HepG2 (cell line): ENCODE measurements around the gene LRRC4. TPM values are rescaled to one million over a fixed set of nuclear protein-coding genes. Genes with fewer than 3 reads are reported as not detected.
A peak's percentile ranks its signal among the peaks of the same experiment; 100 is the strongest.

Experiments used
- ATAC-seq: fragments of 200-7000 bp; cut with Tn5 transposase; 3 replicates; pipeline ENCODE4 v1.9.1; 2020; ENCODE audit warnings: mild to moderate bottlenecking, moderate library complexity
- BruUV-seq: library from RNA; stranded (reverse); fragments of 400-500 nt; replicated peaks from 2 replicates; lab custom pipeline; 2021; lab: Mats Ljungman, UMichigan
- CTCF ChIA-PET: fragments of 300-600 bp; formaldehyde crosslinking; extraction: SDS; loops from one replicate; lab custom pipeline; 2021; ENCODE audit warnings: low total read pairs, inconsistent platforms, low intra/inter-chr PET ratio; lab: Yijun Ruan, JAX
- POLR2A ChIA-PET: fragments of 350-600 bp; sonication (Branson Sonifier 250); formaldehyde crosslinking; loops from one replicate; lab custom pipeline; 2020; ENCODE audit warnings: antibody characterized with exemption, inconsistent platforms; lab: Yijun Ruan, JAX
- DNase-seq: peaks from one replicate; pipeline ENCODE4 v3.0.0-alpha.2; 2015; ENCODE audit warnings: low spot score
- FAIRE-seq: peaks from 3 replicates; lab custom pipeline; 2011; peaks lifted over from hg19 to GRCh38; lab: Jason Lieb, UNC
- H2AFZ ChIP-seq: one replicate; pipeline ENCODE4 v1.6.1; 2011; ENCODE audit warnings: low read length, inconsistent platforms
- H3K27ac ChIP-seq: fragments of 300-600 bp; 3 replicates; pipeline ENCODE4 v1.8.0; 2011; ENCODE audit warnings: mixed run types, mild to moderate bottlenecking, mixed read lengths, low read length, inconsistent platforms; ENCODE audit not compliant: insufficient read depth; ENCODE audit errors: extremely low read length
- H3K27me3 ChIP-seq, 2 experiments: fragments of 200-600 bp in 1 of 2; 2 replicates in 1 of 2; 3 replicates in 1 of 2; pipeline versions ENCODE4 v1.6.0 to v1.8.0; 2011; ENCODE audit warnings: low read length in 2 of 2, mild to moderate bottlenecking in 2 of 2, moderate library complexity in 2 of 2, inconsistent platforms in 1 of 2; ENCODE audit not compliant: insufficient read depth in 2 of 2, control insufficient read depth in 1 of 2
- H3K36me3 ChIP-seq, 2 experiments: fragments of 200-600 bp in 1 of 2; replicated peaks in 1 of 2; 2 replicates in 1 of 2; 3 replicates in 1 of 2; pipeline versions ENCODE4 v1.5.1 to v1.8.0; 2011; ENCODE audit warnings: low read length in 2 of 2, inconsistent platforms in 1 of 2; ENCODE audit not compliant: insufficient read depth in 2 of 2, control insufficient read depth in 1 of 2
- H3K4me1 ChIP-seq: 2 replicates; pipeline ENCODE4 v1.5.1; 2012; ENCODE audit warnings: low read length, inconsistent platforms; ENCODE audit not compliant: insufficient read depth
- H3K4me2 ChIP-seq: 2 replicates; pipeline ENCODE4 v1.6.0; 2011; ENCODE audit warnings: low read depth, low read length, inconsistent platforms
- H3K4me3 ChIP-seq, 3 experiments: fragments of 200-600 bp in 1 of 3; sonication (generic), shearing (Covaris generic) in 1 of 3; replicated peaks in 1 of 3; 2 replicates each; pipeline ENCODE4 v1.5.1; 2011 to 2016; ENCODE audit warnings: low read length in 3 of 3, inconsistent platforms in 2 of 3, low read depth in 2 of 3, mild to moderate bottlenecking in 2 of 3, control low read depth in 1 of 3, mixed read lengths in 1 of 3; ENCODE audit not compliant: insufficient read depth in 1 of 3
- H3K79me2 ChIP-seq: one replicate; pipeline ENCODE4 v1.6.1; 2011; ENCODE audit warnings: low read length, inconsistent platforms; ENCODE audit not compliant: insufficient read depth
- H3K9ac ChIP-seq: 2 replicates; pipeline ENCODE4 v1.6.0; 2011; ENCODE audit warnings: mild to moderate bottlenecking, low read depth, low read length, inconsistent platforms; ENCODE audit not compliant: insufficient read depth
- H3K9me3 ChIP-seq: 2 replicates; pipeline ENCODE4 v1.5.1; 2012; ENCODE audit warnings: mild to moderate bottlenecking, low read length
- H4K20me1 ChIP-seq: 2 replicates; pipeline ENCODE4 v1.6.0; 2011; ENCODE audit warnings: inconsistent platforms, mild to moderate bottlenecking, low read length, moderate library complexity; ENCODE audit not compliant: insufficient read depth
- CENPBD1 ChIP-seq: sonication (generic); formaldehyde crosslinking; IDR thresholded peaks from 2 replicates; pipeline ENCODE4 v1.8.0; 2022; ENCODE audit warnings: missing genetic modification reagents, low read depth, mild to moderate bottlenecking, borderline replicate concordance
- ELF3 ChIP-seq: IDR thresholded peaks from 2 replicates; pipeline ENCODE4 v1.6.1; 2016; ENCODE audit warnings: missing genetic modification reagents, missing compliant biosample characterization
- ESRRA ChIP-seq: sonication (generic); formaldehyde crosslinking; IDR thresholded peaks from 2 replicates; pipeline ENCODE4 v1.5.1; 2020; ENCODE audit warnings: mild to moderate bottlenecking, low read depth, missing genetic modification reagents
- MEIS1 ChIP-seq: sonication (generic); formaldehyde crosslinking; IDR thresholded peaks from 2 replicates; pipeline ENCODE4 v1.9.0; 2021; ENCODE audit warnings: mild to moderate bottlenecking, missing genetic modification reagents, moderate library complexity, borderline replicate concordance
- NONO ChIP-seq, 2 experiments: fragments of 450-650 bp in 1 of 2; sonication (generic) in 1 of 2; formaldehyde crosslinking in 1 of 2; IDR thresholded peaks in 1 of 2; conservative IDR thresholded peaks in 1 of 2; 2 replicates each; pipeline versions ENCODE4 v1.6.1 to v1.8.0; 2017 to 2022; ENCODE audit warnings: mild to moderate bottlenecking in 1 of 2, missing genetic modification reagents in 1 of 2, moderate library complexity in 1 of 2
- NR3C1 ChIP-seq: sonication (generic); formaldehyde crosslinking; IDR thresholded peaks from 2 replicates; pipeline ENCODE4 v1.4.0; 2020; ENCODE audit warnings: missing genetic modification reagents
- PAX8 ChIP-seq: sonication (generic); formaldehyde crosslinking; IDR thresholded peaks from 2 replicates; pipeline ENCODE4 v1.8.0; 2022; ENCODE audit warnings: mild to moderate bottlenecking, missing genetic modification reagents, borderline replicate concordance
- PBX2 ChIP-seq: IDR thresholded peaks from 2 replicates; pipeline ENCODE4 v1.6.1; 2016; ENCODE audit warnings: control low read depth
- SNAI1 ChIP-seq: sonication (generic); formaldehyde crosslinking; IDR thresholded peaks from 2 replicates; pipeline ENCODE4 v1.5.0; 2020; ENCODE audit warnings: mild to moderate bottlenecking, missing genetic modification reagents, borderline replicate concordance
- SUZ12 ChIP-seq: fragments of 150-350 bp; IDR thresholded peaks from 2 replicates; pipeline ENCODE4 v1.6.1; 2014; ENCODE audit warnings: low read depth, low read length
- TEAD3 ChIP-seq: optimal IDR thresholded peaks from 2 replicates; pipeline ENCODE3; 2016; ENCODE audit warnings: borderline replicate concordance
- ZKSCAN1 ChIP-seq: fragments of 150-350 bp; IDR thresholded peaks from 2 replicates; pipeline ENCODE4 v1.6.1; 2014; ENCODE audit warnings: low read length
- ZNF136 ChIP-seq: sonication (generic); formaldehyde crosslinking; IDR thresholded peaks from 2 replicates; pipeline ENCODE4 v1.8.1; 2022; ENCODE audit warnings: low read depth, mild to moderate bottlenecking, moderate library complexity, missing genetic modification reagents
- WGBS: methylation state at CpG from one replicate; pipeline ENCODE4 v1.1.6; 2017; ENCODE audit warnings: low lambda C conversion rate; 5-methylcytosine and 5-hydroxymethylcytosine counted together
- in situ Hi-C: cut with HindIII; loops from 2 replicates; pipeline ENCODE4 v1.10.0; 2017; ENCODE audit warnings: low pct_unique_long_range_greater_than_20kb; ENCODE audit not compliant: extremely low pct_ligation_motif_present
- intact Hi-C: fragments of 100-400 bp; cut with micrococcal nuclease; formaldehyde crosslinking; loops from one replicate; pipeline ENCODE4 v1.10.0; 2022; ENCODE audit not compliant: unreplicated experiment
- polyA plus RNA-seq, 8 experiments: library from polyadenylated mRNA; depleted of rRNA in 3 of 8; stranded (reverse) in 7 of 8; unstranded in 1 of 8; fragments of >200 nt; fragmentation: Illumina TruSeq in 4 of 8; extraction: Trizol in 4 of 8; gene quantifications; 2 replicates each; pipeline versions ENCODE4 v1.2.1 to v1.2.3, GENCODE V29; 2011 to 2016; ENCODE audit warnings: low read depth in 4 of 8, missing spikeins in 1 of 8, mixed read lengths in 1 of 8; ENCODE audit not compliant: insufficient read depth in 1 of 8
- total RNA-seq, 5 experiments: library from RNA; depleted of rRNA; stranded (reverse); fragments of >200 nt; fragmentation: Illumina TruSeq; extraction: Trizol; gene quantifications; 2 replicates each; pipeline ENCODE4 v1.2.3, GENCODE V29; 2016; ENCODE audit warnings: low read depth in 1 of 5

Gene LRRC4
- total and polyA plus RNA-seq, 2 of the 13 experiments (the other 11 are each of a cell fraction or from before 2014, with no cell fraction given) = not detected

- Histone ChIP-seq H3K9ac (no peak overlapping the region), H4K20me1 (no peaks in the 10 kb centered on the region; the same call in 1 of the 2 replicates), H3K4me1 (peaks cover 59% of the 10 kb centered on the region), H2AFZ (no peak overlapping the region), H3K9me3 (no peaks in the 10 kb centered on the region), H3K27me3 (no peaks in the 10 kb centered on the region), H3K79me2 (no peaks in the 10 kb centered on the region), H3K4me2 (no peak overlapping the region), H3K36me3 (peaks cover 6 to 48% of the 10 kb centered on the region in 2 experiments), H3K4me3 (no peak overlapping the region), H3K27ac (no peak overlapping the region)
- FAIRE-seq (no peak), DNase-seq (peak; percentile 23), ATAC-seq (peak; percentile 56)
- intact Hi-C loops = no loop called here
- ChIA-PET CTCF (no interaction called here), POLR2A (interaction anchor here (1.5 kb wide), 1 partner anchor 8 kb away, joined by 4 read pairs; no protein-coding TSS in a partner anchor)
- no TSS peak for BruUV-seq
- 85% methylated on average over 4 of the region's 4 CpGs for WGBS
- in situ Hi-C loops = no loop called here
- TF ChIP-seq ZNF136 (no peak), TEAD3 (CRISPR knock-in tag) (peak; percentile 82)
Measured at GRCh38 chr7:127997226-127997922, 33.9 kb downstream of the LRRC4 start.

GRCh38 chr7:127996253-127997071 lies 34.8 kb downstream of the LRRC4 start:
- Histone ChIP-seq H3K9me3 (no peaks in the 10 kb centered on the region), H3K9ac (no peak overlapping the region), H3K27ac (no peak overlapping the region), H3K36me3 (peaks cover 7 to 52% of the 10 kb centered on the region in 2 experiments), H4K20me1 (no peaks in the 10 kb centered on the region; the same call in 1 of the 2 replicates), H3K79me2 (no peaks in the 10 kb centered on the region), H3K4me3 (no peak overlapping the region), H2AFZ (no peak overlapping the region), H3K27me3 (no peaks in the 10 kb centered on the region), H3K4me1 (peaks cover 53% of the 10 kb centered on the region), H3K4me2 (no peak overlapping the region)
- intact Hi-C loops = no loop called here
- WGBS = 96% methylated on average over 11 of the region's 11 CpGs
- POLR2A ChIA-PET = interaction anchor here (1.5 kb wide), 1 partner anchor 9 kb away, joined by 4 read pairs; no protein-coding TSS in a partner anchor
- in situ Hi-C loops = no loop called here
- BruUV-seq = no TSS peak
- FAIRE-seq (no peak), ATAC-seq (no peak), DNase-seq (no peak)
- CTCF ChIA-PET = no interaction called here
- TF ChIP-seq NONO (IDR thresholded peaks at IDR 0.05) (no peak), NONO (CRISPR knock-in tag; conservative IDR thresholded peaks at IDR 0.05) (no peak), SNAI1 (CRISPR knock-in tag) (no peak), CENPBD1 (CRISPR knock-in tag) (no peak), PAX8 (CRISPR knock-in tag) (no peak), NR3C1 (no peak), PBX2 (CRISPR knock-in tag) (no peak), MEIS1 (CRISPR knock-in tag) (no peak), SUZ12 (no peak), ZKSCAN1 (no peak), ELF3 (CRISPR knock-in tag) (no peak), ESRRA (CRISPR knock-in tag) (no peak)
